Mucosa of descending colon (tissue), 3 donors: ENCODE results near the gene RAP1GDS1. TPM values are rescaled to one million over a fixed set of nuclear protein-coding genes. Genes with fewer than 3 reads are reported as not detected.

ENCODE experiments used
- ATAC-seq: fragments of 200-7000 bp; cut with Tn5 transposase; one replicate; pipeline ENCODE4 v1.9.1; 2020; ENCODE audit warnings: mild to moderate bottlenecking, moderate library complexity
- DNase-seq, 3 donors: peaks; one replicate each; pipeline ENCODE4 v3.0.0-alpha.2; 2020
- H3K36me3 ChIP-seq: fragments of 200-600 bp; one replicate; pipeline ENCODE4 v1.8.0; 2021; ENCODE audit warnings: low read depth, mild to moderate bottlenecking
- H3K4me1 ChIP-seq: fragments of 200-600 bp; one replicate; pipeline ENCODE4 v1.8.0; 2021; ENCODE audit warnings: low read depth, mild to moderate bottlenecking
- H3K4me3 ChIP-seq: fragments of 200-600 bp; one replicate; pipeline ENCODE4 v1.8.0; 2021; ENCODE audit warnings: mild to moderate bottlenecking
- H3K9me3 ChIP-seq: fragments of 200-600 bp; one replicate; pipeline ENCODE4 v1.8.0; 2021; ENCODE audit warnings: mild to moderate bottlenecking
- CTCF ChIP-seq: fragments of 200-600 bp; IDR thresholded peaks from one replicate; pipeline ENCODE4 v1.8.0; 2022; ENCODE audit warnings: antibody characterized with exemption, mild to moderate bottlenecking
- intact Hi-C, 2 donors: fragments of 100-400 bp; cut with DNase I in 1 of 2; cut with micrococcal nuclease in 1 of 2; formaldehyde crosslinking; loops; one replicate each; pipeline versions ENCODE4 v1.11.0 to v1.11.1; 2022; cut with DNase I, micrococcal nuclease
- total RNA-seq, 3 donors: library from RNA; stranded (reverse); fragmentation: NEBNext Ultra II Directional in 2 of 3; extraction: Animal tissue kit (Norgen Biotek cat#: 25700) in 2 of 3; gene quantifications; one replicate each; pipeline versions ENCODE4 v1.2.1 to v1.2.4, GENCODE V29; 2021 to 2023
- donor health status: DM: no; HTN: no; CAD: no; lungs with moderate emphysema.
- donor health status: DM: no; HTN: no; CAD: no.
- donor health status: DM: no; HTN: yes; CAD: no.

RAP1GDS1 gene
- total RNA-seq, 3 donors from 2014 or later = 28.4 to 37.5 (median 33.3) TPM

- intact Hi-C loops = no loop called here
- TF ChIP-seq CTCF = no peak
Measured at GRCh38 chr4:98341309-98341708, 80.1 kb downstream of the RAP1GDS1 start.

GRCh38 chr4:98343626-98344025, 82.4 kb downstream of the RAP1GDS1 start:
- DNase-seq = no peak
- Histone ChIP-seq H3K4me1 (no peaks in the 10 kb centered on the region), H3K4me3 (no peak overlapping the region), H3K9me3 (peaks cover 2% of the 10 kb centered on the region), H3K36me3 (no peaks in the 10 kb centered on the region)
- intact Hi-C loops = no loop called here
- no peak for TF ChIP-seq CTCF
- no peak for ATAC-seq

More at GRCh38 chr4:98341309-98341708, 80.1 kb downstream of the RAP1GDS1 start:
- DNase-seq (no peak), ATAC-seq (no peak)
- Histone ChIP-seq H3K36me3 (no peaks in the 10 kb centered on the region), H3K9me3 (no peaks in the 10 kb centered on the region), H3K4me3 (no peak overlapping the region), H3K4me1 (no peaks in the 10 kb centered on the region)

GRCh38 chr4:98345838-98346237, 84.7 kb downstream of the RAP1GDS1 start:
- ATAC-seq = no peak

GRCh38 chr4:98352396-98352795, 91.2 kb downstream of the RAP1GDS1 start:
- H3K4me1 ChIP-seq = no peaks in the 10 kb centered on the region
- no peaks in the 10 kb centered on the region for H3K36me3 ChIP-seq
- H3K9me3 ChIP-seq = peaks cover 4% of the 10 kb centered on the region
- intact Hi-C loops = no loop called here
- DNase-seq (no peak), ATAC-seq (no peak)
- no peak overlapping the region for H3K4me3 ChIP-seq
- TF ChIP-seq CTCF = no peak

More at GRCh38 chr4:98345838-98346237, 84.7 kb downstream of the RAP1GDS1 start:
- no peak for TF ChIP-seq CTCF
- H3K4me3 ChIP-seq = no peak overlapping the region
- H3K4me1 ChIP-seq = no peaks in the 10 kb centered on the region
- peaks cover 4% of the 10 kb centered on the region for H3K9me3 ChIP-seq
- H3K36me3 ChIP-seq = no peaks in the 10 kb centered on the region
- DNase-seq = no peak
- intact Hi-C loops = no loop called here

GRCh38 chr4:98352940-98353339, 91.8 kb downstream of the RAP1GDS1 start:
- ATAC-seq = no peak
- no peak overlapping the region for H3K4me3 ChIP-seq
- TF ChIP-seq CTCF = no peak
- intact Hi-C loops = no loop called here
- no peaks in the 10 kb centered on the region for H3K36me3 ChIP-seq
- DNase-seq = no peak
- peaks cover 4% of the 10 kb centered on the region for H3K9me3 ChIP-seq
- no peaks in the 10 kb centered on the region for H3K4me1 ChIP-seq

GRCh38 chr4:98358630-98359248, 97.6 kb downstream of the RAP1GDS1 start:
- Histone ChIP-seq H3K4me3 (no peak overlapping the region), H3K9me3 (no peaks in the 10 kb centered on the region), H3K4me1 (no peaks in the 10 kb centered on the region), H3K36me3 (no peaks in the 10 kb centered on the region)
- DNase-seq = no peak
- no peak for TF ChIP-seq CTCF
- ATAC-seq = no peak
- intact Hi-C loops = no loop called here
